ENCODE results near the gene NUTM1.

Gene NUTM1

GRCh38 chr15:34342737-34343575, at the start of gene NUTM1, which contains the start of gene NOP10:
TSS of gene NUTM1 (plus strand) at chr15:34343315. CDS start at chr15:34343697, 382 bp downstream.
TSS of gene NOP10 (minus strand) at chr15:34343136. CDS start at chr15:34343073, 63 bp downstream.
- peak; percentile 86 to 87 for DNase-seq (ENCODE audit: low read depth in 2 of 2)

- no peak for DNase-seq (ENCODE audit: low read depth in 2 of 2)
These were observed 46.1 kb upstream of the NUTM1 start for GRCh38 chr15:34297059-34297458.

- DNase-seq (ENCODE audit: low read depth in 2 of 2) = no peak
These were observed 42.1 kb upstream of the NUTM1 start for GRCh38 chr15:34301058-34301457.

GRCh38 chr15:34304613-34305012, 38.5 kb upstream of the NUTM1 start:
- no peak for DNase-seq (ENCODE audit: low read depth in 2 of 2)

- DNase-seq (ENCODE audit: low read depth in 2 of 2) = no peak
These were observed 31.6 kb upstream of the NUTM1 start for GRCh38 chr15:34311563-34311962.

- no peak for DNase-seq (ENCODE audit: low read depth in 2 of 2)
These were observed 28.3 kb upstream of the NUTM1 start for GRCh38 chr15:34314491-34315490.

- DNase-seq (ENCODE audit: low read depth in 2 of 2) = no peak
These were observed 24.6 kb upstream of the NUTM1 start for GRCh38 chr15:34318277-34319079.

GRCh38 chr15:34323217-34323616, 19.9 kb upstream of the NUTM1 start:
- no peak for DNase-seq (ENCODE audit: low read depth in 2 of 2)

GRCh38 chr15:34324933-34325332, 18.2 kb upstream of the NUTM1 start:
- DNase-seq (ENCODE audit: low read depth in 2 of 2) = no peak

- no peak for DNase-seq (ENCODE audit: low read depth in 2 of 2)
These were observed 17.7 kb upstream of the NUTM1 start for GRCh38 chr15:34325368-34325767.

GRCh38 chr15:34327906-34328305, 15.2 kb upstream of the NUTM1 start:
- DNase-seq (ENCODE audit: low read depth in 2 of 2) = no peak

GRCh38 chr15:34329006-34329405, 14.1 kb upstream of the NUTM1 start:
- DNase-seq (ENCODE audit: low read depth in 2 of 2) = no peak

GRCh38 chr15:34330279-34330678, 12.8 kb upstream of the NUTM1 start:
- no peak for DNase-seq (ENCODE audit: low read depth in 2 of 2)

- DNase-seq (ENCODE audit: low read depth in 2 of 2) = no peak
These were observed 11.3 kb upstream of the NUTM1 start for GRCh38 chr15:34331809-34332208.

- no peak for DNase-seq (ENCODE audit: low read depth in 2 of 2)
These were observed 10.5 kb upstream of the NUTM1 start for GRCh38 chr15:34332553-34333120.

GRCh38 chr15:34334672-34335071, 8.4 kb upstream of the NUTM1 start:
- no peak for DNase-seq (ENCODE audit: low read depth in 2 of 2)

- DNase-seq (ENCODE audit: low read depth in 2 of 2) = no peak
These were observed 7.7 kb upstream of the NUTM1 start for GRCh38 chr15:34335176-34336032.

- DNase-seq (ENCODE audit: low read depth in 2 of 2) = no peak
These were observed 6.7 kb upstream of the NUTM1 start for GRCh38 chr15:34336231-34336990.

GRCh38 chr15:34336991-34337556, 6.0 kb upstream of the NUTM1 start:
- DNase-seq (ENCODE audit: low read depth in 2 of 2) = no peak
